IPS-18c (cell line): ENCODE data around the gene MSH4.
"Not testable (repeated sequence)": the region's sequence is repeated elsewhere in the genome, so short reads cannot be mapped to it uniquely, and the experiment has no call there.

Experiments
- H3K4me3 ChIP-seq: 2 replicates; pipeline ENCODE4 v1.7.0; 2013; ENCODE audit warnings: low read depth, mild to moderate bottlenecking, low read length, moderate library complexity; ENCODE audit not compliant: insufficient read depth
- H3K9me3 ChIP-seq: one replicate; pipeline ENCODE4 v1.6.1; 2013; ENCODE audit warnings: mild to moderate bottlenecking, low read length, moderate library complexity; ENCODE audit not compliant: control insufficient read depth, insufficient read depth

The MSH4 gene

DNA sequence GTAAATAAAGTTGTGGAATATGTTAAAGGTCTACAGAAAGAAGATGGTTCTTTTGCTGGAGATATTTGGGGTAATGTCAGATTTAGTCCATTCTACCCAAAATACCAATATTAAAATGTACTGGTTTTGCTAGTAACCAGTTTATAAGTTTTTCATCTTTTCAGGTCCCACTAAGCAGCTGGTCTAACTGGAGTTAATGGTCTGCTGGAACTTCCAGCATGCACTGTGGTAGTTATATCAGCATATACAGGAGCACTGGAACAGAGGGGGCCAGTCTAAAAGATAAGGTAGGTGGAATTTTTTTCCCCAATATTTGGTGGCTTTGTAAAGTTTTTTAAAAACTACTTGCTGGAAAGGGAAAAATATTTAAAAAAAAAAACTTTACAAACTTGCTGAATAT lies 6.7 kb upstream of the MSH4 start:
- H3K4me3 ChIP-seq, result no peak overlapping the region
- no peaks in the 10 kb centered on the region for H3K9me3 ChIP-seq

DNA sequence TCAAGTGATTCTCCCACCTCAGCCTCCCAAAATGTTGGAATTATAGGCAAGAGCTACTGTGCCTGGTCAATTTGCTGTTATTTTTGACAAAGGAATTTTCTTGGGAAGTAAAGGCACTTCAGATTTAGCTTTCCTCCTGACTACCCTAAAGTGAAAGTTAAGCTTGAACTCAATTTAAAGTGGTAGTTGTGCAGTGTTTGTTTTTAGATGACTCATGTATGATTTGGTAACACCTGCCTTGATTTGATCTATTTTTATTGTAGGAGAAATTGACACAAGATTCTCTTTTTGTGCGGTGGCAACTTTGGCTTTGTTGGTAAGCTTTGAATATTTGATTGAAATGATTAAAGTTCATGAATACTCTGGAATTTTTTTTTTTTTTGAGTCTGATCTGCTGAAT lies 5.7 kb upstream of the MSH4 start:
- Histone ChIP-seq H3K9me3 (no peaks in the 10 kb centered on the region), H3K4me3 (no peak overlapping the region)

DNA sequence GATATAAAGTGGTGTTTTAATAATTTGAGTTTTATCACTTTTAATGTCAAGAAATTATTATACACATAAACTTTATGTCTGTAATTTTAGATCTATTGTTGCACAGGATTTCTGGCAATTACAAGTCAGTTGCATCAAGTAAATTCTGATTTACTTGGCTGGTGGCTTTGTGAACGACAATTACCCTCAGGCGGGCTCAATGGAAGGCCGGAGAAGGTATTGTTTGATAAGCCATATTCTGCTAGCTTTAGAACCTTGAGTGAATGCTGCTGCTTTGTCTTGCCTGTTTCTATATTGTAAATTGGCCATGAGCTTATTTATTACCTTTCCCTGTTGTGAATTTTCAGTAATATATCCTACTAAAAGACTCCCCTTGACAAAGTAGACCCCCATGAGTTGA lies 4.6 kb upstream of the MSH4 start:
- no peak overlapping the region for H3K4me3 ChIP-seq

DNA sequence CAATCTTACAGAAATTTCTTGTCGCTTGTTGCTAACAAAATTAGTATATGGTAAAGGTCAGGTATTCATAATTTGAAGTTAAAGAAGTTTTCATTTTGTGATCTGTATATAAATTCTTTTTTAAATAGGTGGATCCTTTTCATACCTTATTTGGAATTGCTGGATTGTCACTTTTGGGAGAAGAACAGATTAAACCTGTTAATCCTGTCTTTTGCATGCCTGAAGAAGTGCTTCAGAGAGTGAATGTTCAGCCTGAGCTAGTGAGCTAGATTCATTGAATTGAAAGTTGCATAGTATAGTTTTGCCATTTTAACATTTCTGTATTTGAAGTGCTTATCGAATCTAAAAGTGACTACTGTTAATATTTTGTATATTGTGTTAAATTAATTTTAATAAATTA lies 2.3 kb upstream of the MSH4 start:
- Histone ChIP-seq H3K9me3 (no peaks in the 10 kb centered on the region), H3K4me3 (no peak overlapping the region)

More for the DNA sequence above, 4.6 kb upstream of the MSH4 start:
- H3K9me3 ChIP-seq, result no peaks in the 10 kb centered on the region

DNA sequence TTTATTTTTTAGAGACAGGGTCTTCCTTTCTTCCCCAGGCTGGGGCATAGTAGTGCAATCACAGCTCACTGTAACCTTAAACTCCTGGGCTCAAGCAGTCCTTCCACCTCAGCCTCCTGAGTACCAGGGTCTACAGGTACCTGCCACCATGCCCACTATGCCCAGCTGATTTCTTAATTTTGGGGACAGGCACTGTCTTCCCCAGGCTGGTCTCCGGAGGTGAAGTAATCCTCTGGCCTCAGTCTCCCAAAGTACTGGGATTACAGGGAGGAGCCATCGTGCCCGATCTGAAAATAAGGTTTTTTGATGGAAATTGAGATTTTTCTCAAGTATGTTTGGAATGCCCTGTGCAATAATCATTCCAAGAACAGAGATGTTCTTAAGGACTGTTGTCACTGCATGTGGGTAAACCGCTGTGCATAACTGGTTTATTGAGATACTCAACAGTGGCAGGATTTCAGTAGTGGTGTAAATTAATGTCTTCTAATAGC lies 934 bp upstream of the MSH4 start:
- no peak overlapping the region for H3K4me3 ChIP-seq

DNA sequence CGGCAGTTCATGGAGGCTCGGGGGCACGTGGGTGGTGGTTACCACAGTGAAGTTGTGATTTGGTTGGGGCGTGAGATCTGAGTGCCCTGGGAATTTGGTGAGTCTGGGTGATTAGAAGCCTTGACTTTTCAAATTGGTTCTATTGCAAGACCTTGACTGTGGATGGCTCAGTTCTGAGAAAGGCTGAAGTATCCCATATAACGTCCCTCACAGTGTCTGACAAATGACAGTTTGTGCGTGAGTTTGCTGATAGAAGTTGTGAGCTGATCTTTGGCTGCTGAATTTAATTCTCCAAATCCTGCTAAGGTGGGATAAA lies 549 bp downstream of the MSH4 start:
- no peaks in the 10 kb centered on the region for H3K9me3 ChIP-seq
- no peak overlapping the region for H3K4me3 ChIP-seq

More for the DNA sequence above, 934 bp upstream of the MSH4 start:
- H3K9me3 ChIP-seq, result no peaks in the 10 kb centered on the region

DNA sequence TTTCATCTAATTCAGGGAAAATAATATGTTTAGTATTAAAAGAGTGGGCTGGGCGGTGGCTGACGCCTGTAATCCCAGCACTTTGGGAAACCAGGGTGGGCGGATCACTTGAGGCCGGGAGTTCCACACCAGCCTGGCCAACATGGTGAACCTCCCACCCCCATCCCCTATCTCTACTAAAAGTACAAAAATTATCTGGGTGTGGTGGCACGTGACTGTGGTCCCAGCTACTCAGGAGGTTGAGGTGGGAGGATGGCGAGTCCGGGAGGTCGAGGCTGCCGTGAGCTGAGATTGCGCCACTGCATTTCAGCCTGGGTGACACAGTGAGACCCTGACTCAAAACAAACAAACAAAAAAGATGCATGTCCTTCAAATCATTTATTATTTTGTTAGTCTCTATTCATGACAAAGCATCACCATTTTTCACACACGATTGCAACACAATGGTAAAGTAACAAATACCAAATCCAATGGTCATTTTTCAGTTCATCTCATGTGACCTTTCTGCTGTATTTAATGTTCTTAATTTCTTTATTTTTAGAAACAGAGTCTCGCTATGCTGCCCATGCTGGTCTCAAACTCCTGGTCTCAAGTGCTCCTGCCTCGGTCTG lies 1.0 kb downstream of the MSH4 start:
- Histone ChIP-seq H3K9me3 (no peaks in the 10 kb centered on the region), H3K4me3 (no peak overlapping the region)

DNA sequence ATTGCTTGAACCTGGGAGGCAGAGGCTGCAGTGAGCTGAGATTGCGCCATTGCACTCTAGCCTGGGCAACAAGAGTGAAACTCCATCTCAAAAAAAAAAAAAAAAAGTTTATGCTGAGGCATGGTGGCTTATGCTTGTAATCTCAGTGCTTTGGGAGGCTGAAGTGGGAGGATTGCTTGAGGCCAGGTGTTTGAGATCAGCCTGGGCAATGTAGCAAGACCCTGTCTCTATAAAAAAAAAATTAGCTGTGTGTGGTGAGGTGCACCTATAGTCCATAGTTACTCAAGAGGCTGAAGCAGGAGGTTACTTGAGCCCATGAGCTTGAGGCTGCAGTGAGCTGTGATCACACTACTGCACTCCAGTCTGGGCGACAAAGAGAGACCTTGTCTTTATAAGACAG lies 4.8 kb downstream of the MSH4 start:
- H3K9me3 ChIP-seq, H3K4me3 ChIP-seq: not testable (repeated sequence)

DNA sequence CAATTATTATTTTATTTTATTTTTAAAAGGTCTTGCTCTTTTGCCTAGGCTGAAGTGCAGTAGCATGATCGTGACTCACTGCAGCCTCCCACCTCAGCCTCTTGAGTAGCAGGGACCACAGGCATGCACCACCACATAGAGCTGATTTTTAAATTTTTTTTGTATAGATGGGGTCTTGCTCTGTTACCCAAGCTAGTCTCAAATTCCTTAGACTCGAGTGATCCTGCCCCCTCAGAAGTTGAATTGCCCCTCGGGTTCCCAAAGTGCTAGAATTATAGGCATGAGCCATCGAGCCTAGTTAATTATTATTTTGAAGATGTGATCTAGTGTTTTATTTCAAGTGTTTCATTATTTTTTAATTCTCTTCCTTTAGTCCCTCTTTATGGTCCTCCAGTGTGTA lies 12.2 kb downstream of the MSH4 start:
- H3K4me3 ChIP-seq, result no peak overlapping the region
- H3K9me3 ChIP-seq, result no peaks in the 10 kb centered on the region

DNA sequence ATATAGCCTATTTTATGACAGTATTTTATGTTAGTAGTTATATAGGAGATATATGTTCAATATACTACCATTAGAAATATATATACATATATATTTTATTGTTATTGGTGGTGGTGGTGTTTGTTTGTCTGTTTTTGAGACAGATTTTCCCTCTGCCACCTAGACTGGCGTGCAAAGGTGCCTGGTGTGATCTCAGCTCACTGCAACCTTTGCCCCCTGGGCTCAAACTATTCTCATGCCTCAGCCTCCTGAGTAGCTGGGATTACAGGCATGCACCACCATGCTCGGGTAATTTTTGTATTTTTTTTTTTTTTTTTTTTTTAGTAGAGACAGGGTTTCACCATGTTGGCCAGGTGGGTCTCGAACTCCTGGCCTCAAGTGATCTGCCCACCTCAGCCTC lies 13.4 kb downstream of the MSH4 start:
- not testable (repeated sequence) for H3K4me3 ChIP-seq, H3K9me3 ChIP-seq

DNA sequence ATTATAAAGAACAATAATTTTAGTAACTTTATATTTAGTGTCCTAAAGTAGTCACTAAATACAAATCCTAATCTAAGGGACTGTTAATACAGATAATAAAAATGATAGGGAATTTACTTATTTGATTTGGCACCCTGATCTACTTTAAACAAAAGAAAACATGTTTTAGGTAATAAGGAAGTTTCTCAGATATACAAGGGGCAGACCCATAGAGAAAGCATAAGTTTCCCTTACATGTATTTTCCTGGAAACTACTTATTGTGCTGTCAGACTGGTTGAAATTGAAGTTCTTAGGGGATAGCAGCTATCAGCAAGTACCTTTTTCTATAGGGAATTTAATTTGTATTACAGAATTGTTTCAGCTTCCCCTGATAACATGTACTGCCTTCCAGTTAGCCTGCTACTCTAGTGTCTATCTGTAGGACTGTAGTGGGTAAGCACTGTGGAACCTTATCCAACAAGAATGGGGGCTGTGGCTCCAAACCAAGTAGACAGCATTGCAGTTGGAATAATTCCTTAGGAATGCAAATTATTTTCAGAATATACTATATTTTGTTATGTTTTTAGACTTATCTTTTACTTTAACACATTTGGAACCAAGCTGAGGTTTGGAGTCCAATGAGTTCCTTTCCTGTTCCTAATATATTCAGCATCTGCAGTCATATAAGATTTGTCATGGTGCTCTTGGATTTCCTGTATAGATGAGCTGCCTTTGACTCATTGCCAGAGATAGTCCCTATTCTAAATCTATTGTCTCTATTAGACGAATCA lies 14.7 kb downstream of the MSH4 start:
- Histone ChIP-seq H3K4me3 (no peak overlapping the region), H3K9me3 (no peaks in the 10 kb centered on the region)

DNA sequence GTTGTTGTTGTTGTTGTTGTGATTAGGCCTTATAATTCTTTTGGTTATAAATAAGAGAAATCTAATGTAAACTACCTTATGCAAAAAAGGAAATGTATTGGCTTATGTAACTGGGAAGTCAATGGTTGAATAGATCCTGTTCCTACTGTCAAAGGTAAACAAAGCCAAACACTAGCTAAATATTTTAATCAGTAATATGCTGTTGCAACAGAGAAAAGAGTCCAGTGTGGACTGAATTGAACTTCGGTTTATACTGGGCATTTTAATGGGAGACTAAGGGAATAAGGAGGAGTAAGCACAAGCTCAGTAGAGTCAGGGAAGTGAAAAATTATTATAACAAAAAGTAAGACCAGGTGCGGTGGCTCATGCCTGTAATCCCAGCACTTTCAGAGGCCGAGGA lies 15.4 kb downstream of the MSH4 start:
- no peaks in the 10 kb centered on the region for H3K9me3 ChIP-seq
- H3K4me3 ChIP-seq, result no peak overlapping the region

DNA sequence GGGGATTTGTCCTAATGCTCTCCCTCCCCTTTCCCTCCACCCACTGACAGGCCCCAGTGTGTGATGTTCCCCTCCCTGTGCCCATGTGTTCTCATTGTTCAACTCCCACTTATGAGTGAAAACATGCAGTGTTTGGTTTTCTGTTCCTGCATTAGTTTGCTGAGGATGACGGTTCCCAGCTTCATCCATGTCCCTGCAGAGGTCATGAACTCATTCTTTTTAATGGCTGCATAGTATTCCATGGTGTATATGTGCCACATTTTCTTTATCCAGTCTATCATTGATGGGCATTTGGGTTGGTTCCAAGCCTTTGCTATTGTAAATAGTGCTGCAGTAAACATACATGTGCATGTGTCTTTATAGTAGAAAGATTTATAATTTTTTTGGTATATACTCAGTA lies 26.9 kb downstream of the MSH4 start:
- not testable (repeated sequence) for H3K9me3 ChIP-seq, H3K4me3 ChIP-seq

DNA sequence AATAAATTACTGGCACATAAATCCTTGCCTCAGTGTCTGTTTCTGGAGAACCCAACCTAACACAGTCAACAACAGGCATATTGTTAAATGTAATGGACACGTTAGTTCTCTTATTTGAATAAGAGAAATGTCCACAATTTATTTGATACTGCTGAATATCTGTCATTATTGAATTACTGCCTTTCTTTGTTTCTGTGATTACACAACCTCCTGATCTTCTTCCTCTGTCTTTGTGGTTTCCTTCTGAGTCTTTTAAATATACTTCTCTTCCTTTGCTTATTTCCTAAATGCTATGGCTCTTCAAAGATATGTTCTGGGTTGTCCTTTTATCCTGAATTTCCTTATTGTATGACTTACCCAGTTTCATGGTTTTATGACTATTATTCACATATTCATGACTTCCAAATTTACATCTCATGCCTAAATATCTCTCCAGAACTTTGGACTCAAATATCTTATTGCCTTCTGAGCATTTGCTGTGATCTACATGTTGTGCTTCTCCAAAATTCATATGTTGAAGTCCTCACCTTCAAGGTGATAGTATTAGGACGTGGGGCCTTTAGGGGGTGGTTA lies 39.9 kb downstream of the MSH4 start:
- no peak overlapping the region for H3K4me3 ChIP-seq
- H3K9me3 ChIP-seq, result no peaks in the 10 kb centered on the region

DNA sequence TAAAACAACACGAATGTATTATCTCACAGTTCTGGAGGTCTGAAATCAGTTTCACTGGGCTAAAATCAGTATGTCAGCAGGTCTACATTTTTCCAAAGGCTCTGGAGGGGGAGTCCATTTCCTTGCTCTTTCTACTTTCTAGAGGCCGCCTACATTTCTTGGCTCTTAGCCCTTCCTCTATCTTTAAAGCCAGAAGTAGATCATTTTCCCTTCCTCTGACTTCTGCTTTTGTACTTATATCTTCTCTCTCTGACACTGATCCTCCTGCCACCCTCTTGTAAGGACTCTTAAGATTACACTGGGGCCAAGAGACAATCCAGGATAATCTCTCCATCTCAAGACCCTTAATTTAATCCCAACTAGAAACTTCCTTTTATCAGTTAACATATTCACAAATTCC lies 41.4 kb downstream of the MSH4 start:
- H3K9me3 ChIP-seq, result no peaks in the 10 kb centered on the region
- no peak overlapping the region for H3K4me3 ChIP-seq

DNA sequence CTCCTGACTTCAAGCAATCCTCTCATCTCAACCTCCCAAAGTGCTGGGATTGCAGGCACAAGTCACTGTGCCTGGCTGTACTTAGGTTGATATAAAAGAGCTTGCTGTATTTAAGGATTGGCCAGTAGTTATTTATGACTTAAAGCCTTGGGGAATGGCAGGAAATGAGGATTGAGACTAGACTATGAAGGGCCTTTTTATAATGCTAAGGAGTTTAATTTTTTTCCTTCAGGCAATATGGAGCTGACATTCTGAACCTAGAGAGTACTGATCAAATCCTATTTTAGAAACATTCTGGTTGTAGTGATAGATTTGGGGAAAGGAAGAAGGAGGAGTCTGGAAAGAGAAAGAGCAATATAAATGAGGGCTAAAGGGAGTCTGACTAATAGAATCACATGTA lies 44.7 kb downstream of the MSH4 start:
- H3K9me3 ChIP-seq, result no peaks in the 10 kb centered on the region

DNA sequence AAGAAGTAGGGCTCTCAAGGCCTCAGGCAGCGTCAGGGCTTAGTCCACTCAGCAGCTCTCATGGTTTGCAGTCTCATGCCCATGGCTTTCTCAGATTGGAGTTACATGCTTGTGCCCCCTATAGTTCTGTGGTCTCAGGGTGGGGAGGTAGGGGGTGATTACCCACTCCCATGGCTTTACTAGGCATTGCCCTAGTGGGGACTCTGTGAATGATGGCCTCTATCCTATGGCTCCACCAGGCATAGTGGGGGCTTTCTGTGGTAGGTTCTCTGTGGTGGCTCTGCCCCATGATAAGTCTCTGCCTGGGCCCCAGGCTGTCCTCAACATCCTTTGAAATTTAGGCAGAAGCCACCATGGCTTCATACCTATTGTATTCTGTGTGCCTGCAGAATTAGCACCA lies 48.9 kb downstream of the MSH4 start:
- Histone ChIP-seq H3K4me3 (no peak overlapping the region), H3K9me3 (no peaks in the 10 kb centered on the region)

More for the DNA sequence above, 44.7 kb downstream of the MSH4 start:
- no peak overlapping the region for H3K4me3 ChIP-seq

DNA sequence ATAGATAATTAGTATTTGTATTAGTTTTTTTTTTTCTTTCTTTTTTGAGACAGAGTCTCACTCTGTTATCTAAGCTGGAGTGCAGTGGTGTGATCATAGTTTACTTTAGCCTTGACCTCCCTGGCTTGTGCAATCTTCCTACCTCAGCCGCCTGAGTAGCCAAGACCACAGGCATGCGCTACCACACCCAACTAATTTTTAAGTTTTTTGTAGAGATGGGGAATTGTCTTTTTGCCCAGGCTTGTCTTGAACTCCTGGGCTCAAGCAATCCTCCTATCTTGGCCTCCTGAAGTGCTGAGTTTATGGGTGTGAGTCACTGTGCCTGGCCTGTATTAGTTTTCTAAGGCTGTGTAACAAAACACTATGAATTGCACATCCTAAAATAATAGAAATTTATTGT lies 58.3 kb downstream of the MSH4 start:
- Histone ChIP-seq H3K9me3 (no peaks in the 10 kb centered on the region), H3K4me3 (no peak overlapping the region)
